ENCODE measurements around the gene CSF1.

The CSF1 gene

DNA sequence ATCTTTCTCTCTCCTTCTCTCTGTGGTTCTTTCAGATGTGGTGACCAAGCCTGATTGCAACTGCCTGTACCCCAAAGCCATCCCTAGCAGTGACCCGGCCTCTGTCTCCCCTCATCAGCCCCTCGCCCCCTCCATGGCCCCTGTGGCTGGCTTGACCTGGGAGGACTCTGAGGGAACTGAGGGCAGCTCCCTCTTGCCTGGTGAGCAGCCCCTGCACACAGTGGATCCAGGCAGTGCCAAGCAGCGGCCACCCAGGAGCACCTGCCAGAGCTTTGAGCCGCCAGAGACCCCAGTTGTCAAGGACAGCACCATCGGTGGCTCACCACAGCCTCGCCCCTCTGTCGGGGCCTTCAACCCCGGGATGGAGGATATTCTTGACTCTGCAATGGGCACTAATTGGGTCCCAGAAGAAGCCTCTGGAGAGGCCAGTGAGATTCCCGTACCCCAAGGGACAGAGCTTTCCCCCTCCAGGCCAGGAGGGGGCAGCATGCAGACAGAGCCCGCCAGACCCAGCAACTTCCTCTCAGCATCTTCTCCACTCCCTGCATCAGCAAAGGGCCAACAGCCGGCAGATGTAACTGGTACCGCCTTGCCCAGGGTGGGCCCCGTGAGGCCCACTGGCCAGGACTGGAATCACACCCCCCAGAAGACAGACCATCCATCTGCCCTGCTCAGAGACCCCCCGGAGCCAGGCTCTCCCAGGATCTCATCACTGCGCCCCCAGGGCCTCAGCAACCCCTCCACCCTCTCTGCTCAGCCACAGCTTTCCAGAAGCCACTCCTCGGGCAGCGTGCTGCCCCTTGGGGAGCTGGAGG is 12.7 kb downstream of the CSF1 start:
- DNase-seq (ENCODE audit: low spot score in 2 of 2) (no peak), ATAC-seq (replicated peaks; ENCODE audit: extremely low read depth, poor library complexity, severe bottlenecking) (no peak)
- Mint-ChIP-seq H3K4me3 (no peak overlapping the region), H3K27ac (ENCODE audit: low read depth) (no peak overlapping the region), H3K9me3 (no peaks in the 10 kb centered on the region), H3K36me3 (ENCODE audit: insufficient read depth) (peaks cover 32% of the 10 kb centered on the region), H3K4me1 (no peaks in the 10 kb centered on the region), H3K27me3 (no peaks in the 10 kb centered on the region)

DNA sequence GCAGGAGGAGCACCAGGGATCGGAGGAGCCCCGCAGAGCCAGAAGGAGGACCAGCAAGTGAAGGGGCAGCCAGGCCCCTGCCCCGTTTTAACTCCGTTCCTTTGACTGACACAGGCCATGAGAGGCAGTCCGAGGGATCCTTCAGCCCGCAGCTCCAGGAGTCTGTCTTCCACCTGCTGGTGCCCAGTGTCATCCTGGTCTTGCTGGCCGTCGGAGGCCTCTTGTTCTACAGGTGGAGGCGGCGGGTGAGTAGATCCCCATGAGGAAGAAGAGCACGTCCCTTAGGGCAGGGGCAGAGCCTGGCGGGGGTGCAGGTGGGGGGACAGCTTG is 13.3 kb downstream of the CSF1 start:
- no peaks in the 10 kb centered on the region for H3K9me3 Mint-ChIP-seq
- no peak for ATAC-seq (replicated peaks; ENCODE audit: extremely low read depth, poor library complexity, severe bottlenecking)
- H3K36me3 Mint-ChIP-seq (ENCODE audit: insufficient read depth) = peaks cover 33% of the 10 kb centered on the region
- no peak overlapping the region for H3K27ac Mint-ChIP-seq (ENCODE audit: low read depth)
- H3K4me3 Mint-ChIP-seq = no peak overlapping the region
- H3K4me1 Mint-ChIP-seq = no peaks in the 10 kb centered on the region
- no peaks in the 10 kb centered on the region for H3K27me3 Mint-ChIP-seq
- DNase-seq (ENCODE audit: low spot score in 2 of 2) = no peak

DNA sequence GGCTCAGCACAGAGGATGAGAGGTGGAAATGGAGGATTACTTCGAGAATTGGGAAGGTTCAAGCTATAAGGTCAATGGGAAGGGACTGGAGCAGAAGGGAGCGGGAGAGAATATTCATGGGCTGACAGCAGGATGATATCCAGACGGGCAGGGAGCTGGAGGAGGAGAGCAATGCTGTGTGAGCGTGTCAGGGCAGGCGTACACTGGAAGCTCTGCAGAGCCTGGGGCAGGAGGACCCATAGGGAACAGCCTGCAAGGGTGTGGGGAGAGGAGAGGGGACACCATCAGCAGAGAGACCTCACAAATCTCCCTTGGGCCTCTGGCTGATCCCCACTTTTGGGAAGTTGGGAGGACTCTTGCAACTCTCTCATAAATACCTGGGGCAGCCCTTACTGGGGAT is 13.7 kb downstream of the CSF1 start:
- Mint-ChIP-seq H3K27me3 (no peaks in the 10 kb centered on the region), H3K9me3 (no peaks in the 10 kb centered on the region), H3K4me3 (no peak overlapping the region), H3K4me1 (no peaks in the 10 kb centered on the region), H3K36me3 (ENCODE audit: insufficient read depth) (peaks cover 34% of the 10 kb centered on the region), H3K27ac (ENCODE audit: low read depth) (no peak overlapping the region)
- ATAC-seq (replicated peaks; ENCODE audit: extremely low read depth, poor library complexity, severe bottlenecking) = no peak
- no peak for DNase-seq (ENCODE audit: low spot score in 2 of 2)

DNA sequence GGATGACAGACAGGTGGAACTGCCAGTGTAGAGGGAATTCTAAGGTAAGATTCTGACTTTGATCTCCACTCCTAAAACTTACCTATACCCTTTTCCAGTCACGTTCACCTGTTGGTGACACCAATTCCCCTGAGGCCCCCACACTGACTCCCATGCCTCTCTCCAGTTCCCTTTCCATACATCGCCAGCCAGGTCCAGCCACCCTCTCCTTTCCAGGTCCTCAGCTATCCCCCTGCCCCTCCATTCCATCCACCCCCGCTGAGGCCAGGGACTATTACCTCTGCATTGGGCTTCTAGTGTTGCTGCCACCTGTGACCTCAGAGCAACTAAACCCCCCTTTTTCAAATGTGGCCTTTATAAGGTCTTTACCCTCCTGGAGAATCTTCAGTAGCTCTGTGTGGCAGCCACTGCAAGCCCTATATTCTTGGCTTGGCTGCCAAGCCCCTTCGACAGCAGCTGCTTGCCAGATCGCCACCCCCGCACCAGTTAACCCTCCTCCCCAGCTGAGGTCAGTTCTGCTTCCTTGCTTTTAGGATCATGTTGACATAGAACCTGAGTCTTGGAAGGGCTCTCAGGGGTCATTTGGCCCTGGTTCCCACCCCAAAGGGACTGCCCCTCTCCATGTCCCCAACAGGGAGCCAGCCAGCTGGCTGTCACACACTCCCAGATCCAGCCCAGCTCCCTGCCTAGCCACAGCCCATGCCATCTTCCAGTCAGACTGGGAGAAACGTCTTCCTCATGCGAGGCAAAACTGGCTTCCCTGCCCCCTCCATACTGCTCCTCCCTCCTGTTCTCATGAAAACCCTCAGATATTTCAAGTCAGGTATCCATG is 14.7 kb downstream of the CSF1 start:
- Mint-ChIP-seq H3K4me3 (no peak overlapping the region), H3K4me1 (no peaks in the 10 kb centered on the region), H3K36me3 (ENCODE audit: insufficient read depth) (peaks cover 37% of the 10 kb centered on the region), H3K9me3 (no peaks in the 10 kb centered on the region), H3K27ac (ENCODE audit: low read depth) (no peak overlapping the region), H3K27me3 (no peaks in the 10 kb centered on the region)
- DNase-seq (ENCODE audit: low spot score in 2 of 2) = no peak
- no peak for ATAC-seq (replicated peaks; ENCODE audit: extremely low read depth, poor library complexity, severe bottlenecking)

DNA sequence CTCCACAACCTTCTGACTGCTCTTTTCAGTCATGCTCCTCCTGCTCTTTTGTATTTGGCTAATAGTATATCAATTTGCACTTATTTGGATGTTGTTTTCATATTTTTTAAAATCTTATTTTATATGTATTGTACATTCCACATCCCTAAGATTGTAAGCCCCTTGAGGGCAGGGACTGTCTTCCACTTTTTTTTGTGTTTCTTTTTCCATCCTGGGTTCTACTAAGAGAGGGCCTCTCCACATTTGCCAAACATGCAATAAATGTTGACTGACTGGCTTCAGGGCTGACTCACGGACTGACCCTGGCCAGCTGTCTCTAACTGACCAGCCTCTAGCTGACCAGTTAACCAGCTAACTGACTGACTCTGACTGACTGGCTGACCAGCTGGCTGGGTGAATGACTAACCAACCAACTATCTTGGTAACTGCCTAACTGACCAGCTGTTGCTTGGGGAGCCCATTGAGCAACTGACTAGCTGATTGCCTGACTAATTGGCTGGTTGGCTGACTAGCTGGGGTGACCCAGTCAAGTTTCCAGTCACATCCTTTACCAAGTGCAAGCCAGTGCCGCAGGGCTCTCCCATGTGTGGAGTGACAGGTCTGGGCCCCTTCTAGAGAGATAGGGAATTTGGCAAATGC is 16.1 kb downstream of the CSF1 start:
- Mint-ChIP-seq H3K9me3 (no peaks in the 10 kb centered on the region), H3K36me3 (ENCODE audit: insufficient read depth) (peaks cover 28% of the 10 kb centered on the region), H3K4me3 (no peak overlapping the region), H3K4me1 (no peaks in the 10 kb centered on the region), H3K27ac (ENCODE audit: low read depth) (no peak overlapping the region), H3K27me3 (no peaks in the 10 kb centered on the region)
- ATAC-seq (replicated peaks; ENCODE audit: extremely low read depth, poor library complexity, severe bottlenecking) (no peak), DNase-seq (ENCODE audit: low spot score in 2 of 2) (no peak)

DNA sequence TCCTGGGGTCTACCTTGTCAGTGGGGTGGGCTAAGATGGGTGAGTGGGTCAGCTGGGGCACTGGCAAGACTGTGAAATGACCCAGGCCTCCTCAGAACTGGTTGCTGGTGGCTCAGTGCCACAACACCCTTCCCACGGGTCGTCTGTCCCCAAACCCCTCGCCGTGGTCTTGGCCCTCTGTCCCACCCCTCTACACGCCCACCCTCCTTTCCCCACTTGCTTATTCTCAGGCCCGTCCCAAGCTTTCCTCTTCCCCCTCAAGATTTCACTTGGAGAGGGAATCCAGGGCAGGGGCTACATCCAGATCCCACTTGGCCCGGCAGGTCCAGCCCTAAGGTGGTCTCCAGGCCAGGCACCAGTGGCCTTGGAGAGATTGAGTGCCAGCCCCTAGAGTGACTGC is 16.7 kb downstream of the CSF1 start:
- ATAC-seq (replicated peaks; ENCODE audit: extremely low read depth, poor library complexity, severe bottlenecking) (no peak), DNase-seq (ENCODE audit: low spot score in 2 of 2) (no peak)
- Mint-ChIP-seq H3K27me3 (no peaks in the 10 kb centered on the region), H3K4me1 (no peaks in the 10 kb centered on the region), H3K4me3 (no peak overlapping the region), H3K36me3 (ENCODE audit: insufficient read depth) (peaks cover 28% of the 10 kb centered on the region), H3K27ac (ENCODE audit: low read depth) (no peak overlapping the region), H3K9me3 (no peaks in the 10 kb centered on the region)

DNA sequence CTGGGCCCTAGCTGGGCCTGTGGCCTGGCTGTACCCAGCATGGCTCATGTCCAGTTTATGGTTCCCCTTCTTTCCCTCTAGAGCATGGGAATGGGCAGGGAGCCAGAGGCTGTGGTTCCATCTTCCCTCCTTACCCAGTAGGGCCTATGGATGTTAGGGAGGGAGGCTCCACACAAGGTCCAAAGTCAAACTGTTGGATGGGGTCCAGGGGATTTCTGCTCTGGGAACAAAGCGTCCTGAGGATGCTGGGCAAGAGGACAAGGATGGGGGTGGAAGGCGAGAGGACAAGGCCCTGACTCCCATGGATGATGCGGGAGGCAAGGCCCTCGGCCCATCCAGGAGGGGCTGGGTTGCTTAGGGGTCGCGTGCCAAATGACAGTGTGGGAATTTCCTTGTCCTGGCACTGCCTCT is 17.3 kb downstream of the CSF1 start:
- H3K36me3 Mint-ChIP-seq (ENCODE audit: insufficient read depth) = peaks cover 27% of the 10 kb centered on the region
- H3K4me3 Mint-ChIP-seq = no peak overlapping the region
- no peaks in the 10 kb centered on the region for H3K9me3 Mint-ChIP-seq
- no peaks in the 10 kb centered on the region for H3K27me3 Mint-ChIP-seq
- DNase-seq (ENCODE audit: low spot score in 2 of 2) = no peak
- no peak overlapping the region for H3K27ac Mint-ChIP-seq (ENCODE audit: low read depth)
- no peaks in the 10 kb centered on the region for H3K4me1 Mint-ChIP-seq
- ATAC-seq (replicated peaks; ENCODE audit: extremely low read depth, poor library complexity, severe bottlenecking) = no peak

DNA sequence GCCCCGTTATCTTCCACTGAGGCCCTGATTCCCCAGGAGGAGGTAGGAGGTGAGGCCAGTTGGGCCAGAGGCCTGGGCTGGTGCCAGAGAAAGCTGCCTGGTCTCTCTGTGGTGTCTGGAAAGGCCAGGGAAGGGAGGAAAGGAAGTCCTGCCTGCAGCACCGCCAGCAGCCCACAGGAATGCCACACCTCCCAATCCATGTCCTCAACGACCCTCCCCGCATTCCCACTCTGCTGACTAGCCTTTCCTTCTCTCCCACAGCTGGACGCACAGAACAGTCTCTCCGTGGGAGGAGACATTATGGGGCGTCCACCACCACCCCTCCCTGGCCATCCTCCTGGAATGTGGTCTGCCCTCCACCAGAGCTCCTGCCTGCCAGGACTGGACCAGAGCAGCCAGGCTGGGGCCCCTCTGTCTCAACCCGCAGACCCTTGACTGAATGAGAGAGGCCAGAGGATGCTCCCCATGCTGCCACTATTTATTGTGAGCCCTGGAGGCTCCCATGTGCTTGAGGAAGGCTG is 18.0 kb downstream of the CSF1 start:
- Mint-ChIP-seq H3K4me3 (no peak overlapping the region), H3K4me1 (no peaks in the 10 kb centered on the region), H3K27me3 (no peaks in the 10 kb centered on the region), H3K27ac (ENCODE audit: low read depth) (no peak overlapping the region), H3K9me3 (no peaks in the 10 kb centered on the region), H3K36me3 (ENCODE audit: insufficient read depth) (peaks cover 22% of the 10 kb centered on the region)
- ATAC-seq (replicated peaks; ENCODE audit: extremely low read depth, poor library complexity, severe bottlenecking) (no peak), DNase-seq (ENCODE audit: low spot score in 2 of 2) (no peak)

DNA sequence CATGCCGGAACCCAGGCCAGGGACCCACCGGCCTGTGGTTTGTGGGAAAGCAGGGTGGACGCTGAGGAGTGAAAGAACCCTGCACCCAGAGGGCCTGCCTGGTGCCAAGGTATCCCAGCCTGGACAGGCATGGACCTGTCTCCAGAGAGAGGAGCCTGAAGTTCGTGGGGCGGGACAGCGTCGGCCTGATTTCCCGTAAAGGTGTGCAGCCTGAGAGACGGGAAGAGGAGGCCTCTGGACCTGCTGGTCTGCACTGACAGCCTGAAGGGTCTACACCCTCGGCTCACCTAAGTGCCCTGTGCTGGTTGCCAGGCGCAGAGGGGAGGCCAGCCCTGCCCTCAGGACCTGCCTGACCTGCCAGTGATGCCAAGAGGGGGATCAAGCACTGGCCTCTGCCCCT is 18.5 kb downstream of the CSF1 start:
- H3K4me3 Mint-ChIP-seq = no peak overlapping the region
- DNase-seq (ENCODE audit: low spot score in 2 of 2) (no peak), ATAC-seq (replicated peaks; ENCODE audit: extremely low read depth, poor library complexity, severe bottlenecking) (no peak)
- no peaks in the 10 kb centered on the region for H3K4me1 Mint-ChIP-seq
- peaks cover 22% of the 10 kb centered on the region for H3K36me3 Mint-ChIP-seq (ENCODE audit: insufficient read depth)
- no peaks in the 10 kb centered on the region for H3K9me3 Mint-ChIP-seq
- H3K27ac Mint-ChIP-seq (ENCODE audit: low read depth) = no peak overlapping the region
- no peaks in the 10 kb centered on the region for H3K27me3 Mint-ChIP-seq

DNA sequence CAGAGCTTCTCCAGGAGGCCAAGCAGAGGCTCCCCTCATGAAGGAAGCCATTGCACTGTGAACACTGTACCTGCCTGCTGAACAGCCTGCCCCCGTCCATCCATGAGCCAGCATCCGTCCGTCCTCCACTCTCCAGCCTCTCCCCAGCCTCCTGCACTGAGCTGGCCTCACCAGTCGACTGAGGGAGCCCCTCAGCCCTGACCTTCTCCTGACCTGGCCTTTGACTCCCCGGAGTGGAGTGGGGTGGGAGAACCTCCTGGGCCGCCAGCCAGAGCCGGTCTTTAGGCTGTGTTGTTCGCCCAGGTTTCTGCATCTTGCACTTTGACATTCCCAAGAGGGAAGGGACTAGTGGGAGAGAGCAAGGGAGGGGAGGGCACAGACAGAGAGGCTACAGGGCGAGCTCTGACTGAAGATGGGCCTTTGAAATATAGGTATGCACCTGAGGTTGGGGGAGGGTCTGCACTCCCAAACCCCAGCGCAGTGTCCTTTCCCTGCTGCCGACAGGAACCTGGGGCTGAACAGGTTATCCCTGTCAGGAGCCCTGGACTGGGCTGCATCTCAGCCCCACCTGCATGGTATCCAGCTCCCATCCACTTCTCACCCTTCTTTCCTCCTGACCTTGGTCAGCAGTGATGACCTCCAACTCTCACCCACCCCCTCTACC is 19.1 kb downstream of the CSF1 start:
- no peak overlapping the region for H3K27ac Mint-ChIP-seq (ENCODE audit: low read depth)
- H3K27me3 Mint-ChIP-seq = no peaks in the 10 kb centered on the region
- no peaks in the 10 kb centered on the region for H3K9me3 Mint-ChIP-seq
- ATAC-seq (replicated peaks; ENCODE audit: extremely low read depth, poor library complexity, severe bottlenecking) (no peak), DNase-seq (ENCODE audit: low spot score in 2 of 2) (no peak)
- H3K36me3 Mint-ChIP-seq (ENCODE audit: insufficient read depth) = peaks cover 20% of the 10 kb centered on the region
- H3K4me1 Mint-ChIP-seq = no peaks in the 10 kb centered on the region
- no peak overlapping the region for H3K4me3 Mint-ChIP-seq

DNA sequence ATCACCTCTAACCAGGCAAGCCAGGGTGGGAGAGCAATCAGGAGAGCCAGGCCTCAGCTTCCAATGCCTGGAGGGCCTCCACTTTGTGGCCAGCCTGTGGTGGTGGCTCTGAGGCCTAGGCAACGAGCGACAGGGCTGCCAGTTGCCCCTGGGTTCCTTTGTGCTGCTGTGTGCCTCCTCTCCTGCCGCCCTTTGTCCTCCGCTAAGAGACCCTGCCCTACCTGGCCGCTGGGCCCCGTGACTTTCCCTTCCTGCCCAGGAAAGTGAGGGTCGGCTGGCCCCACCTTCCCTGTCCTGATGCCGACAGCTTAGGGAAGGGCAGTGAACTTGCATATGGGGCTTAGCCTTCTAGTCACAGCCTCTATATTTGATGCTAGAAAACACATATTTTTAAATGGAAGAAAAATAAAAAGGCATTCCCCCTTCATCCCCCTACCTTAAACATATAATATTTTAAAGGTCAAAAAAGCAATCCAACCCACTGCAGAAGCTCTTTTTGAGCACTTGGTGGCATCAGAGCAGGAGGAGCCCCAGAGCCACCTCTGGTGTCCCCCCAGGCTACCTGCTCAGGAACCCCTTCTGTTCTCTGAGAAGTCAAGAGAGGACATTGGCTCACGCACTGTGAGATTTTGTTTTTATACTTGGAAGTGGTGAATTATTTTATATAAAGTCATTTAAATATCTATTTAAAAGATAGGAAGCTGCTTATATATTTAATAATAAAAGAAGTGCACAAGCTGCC is 19.8 kb downstream of the CSF1 start:
- no peaks in the 10 kb centered on the region for H3K27me3 Mint-ChIP-seq

More for the DNA sequence above, 19.8 kb downstream of the CSF1 start:
- H3K36me3 Mint-ChIP-seq (ENCODE audit: insufficient read depth) = peaks cover 18% of the 10 kb centered on the region
- DNase-seq (ENCODE audit: low spot score in 2 of 2) (no peak), ATAC-seq (replicated peaks; ENCODE audit: extremely low read depth, poor library complexity, severe bottlenecking) (no peak)
- H3K9me3 Mint-ChIP-seq = no peaks in the 10 kb centered on the region
- no peak overlapping the region for H3K27ac Mint-ChIP-seq (ENCODE audit: low read depth)
- no peaks in the 10 kb centered on the region for H3K4me1 Mint-ChIP-seq
- H3K4me3 Mint-ChIP-seq = no peak overlapping the region

Data from central memory CD8-positive, alpha-beta T cell (primary cell).